OCI-LY7 (cell line): ENCODE results near the gene KIF1B.
"Not testable (repeated sequence)": the region's sequence is repeated elsewhere in the genome, so short reads cannot be mapped to it uniquely, and the experiment has no call there.

Experiments
- EZH2phosphoT487 ChIP-seq: fragments of 200-600 bp; sonication (generic); IDR thresholded peaks from 2 replicates; pipeline ENCODE4 v1.6.1; 2018; ENCODE audit warnings: low read depth, borderline replicate concordance, mild to moderate bottlenecking, mixed run types, antibody characterized with exemption, low read length, moderate library complexity, mixed read lengths
- TF ChIP-seq, protein P1 (sequence below): fragments of 200-600 bp; sonication (generic); conservative IDR thresholded peaks from 2 replicates; pipeline ENCODE4 v1.5.1; 2014; ENCODE audit warnings: mild to moderate bottlenecking, antibody characterized with exemption, low read length, moderate library complexity, mixed read lengths

GRCh38 chr1:10220657-10221056, 10.3 kb downstream of the KIF1B start:
- TF ChIP-seq, protein P1, sequence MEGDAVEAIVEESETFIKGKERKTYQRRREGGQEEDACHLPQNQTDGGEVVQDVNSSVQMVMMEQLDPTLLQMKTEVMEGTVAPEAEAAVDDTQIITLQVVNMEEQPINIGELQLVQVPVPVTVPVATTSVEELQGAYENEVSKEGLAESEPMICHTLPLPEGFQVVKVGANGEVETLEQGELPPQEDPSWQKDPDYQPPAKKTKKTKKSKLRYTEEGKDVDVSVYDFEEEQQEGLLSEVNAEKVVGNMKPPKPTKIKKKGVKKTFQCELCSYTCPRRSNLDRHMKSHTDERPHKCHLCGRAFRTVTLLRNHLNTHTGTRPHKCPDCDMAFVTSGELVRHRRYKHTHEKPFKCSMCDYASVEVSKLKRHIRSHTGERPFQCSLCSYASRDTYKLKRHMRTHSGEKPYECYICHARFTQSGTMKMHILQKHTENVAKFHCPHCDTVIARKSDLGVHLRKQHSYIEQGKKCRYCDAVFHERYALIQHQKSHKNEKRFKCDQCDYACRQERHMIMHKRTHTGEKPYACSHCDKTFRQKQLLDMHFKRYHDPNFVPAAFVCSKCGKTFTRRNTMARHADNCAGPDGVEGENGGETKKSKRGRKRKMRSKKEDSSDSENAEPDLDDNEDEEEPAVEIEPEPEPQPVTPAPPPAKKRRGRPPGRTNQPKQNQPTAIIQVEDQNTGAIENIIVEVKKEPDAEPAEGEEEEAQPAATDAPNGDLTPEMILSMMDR, result not testable (repeated sequence)
- TF ChIP-seq EZH2phosphoT487, result not testable (repeated sequence)
